Ishikawa (cell line): Measurements from ENCODE around the gene CNTNAP2.

Experiments
- CEBPB ChIP-seq: IDR thresholded peaks from 2 replicates; pipeline ENCODE4 v1.6.1; 2012
- CREB1 ChIP-seq: IDR thresholded peaks from 2 replicates; pipeline ENCODE4 v1.6.1; 2012; ENCODE audit warnings: low read depth
- EGR1 ChIP-seq: IDR thresholded peaks from 2 replicates; pipeline ENCODE4 v1.6.1; 2012
- EP300 ChIP-seq: IDR thresholded peaks from 2 replicates; pipeline ENCODE4 v1.6.1; 2012; ENCODE audit warnings: borderline replicate concordance
- FOXM1 ChIP-seq: IDR thresholded peaks from 2 replicates; pipeline ENCODE4 v1.6.1; 2012; ENCODE audit warnings: low read depth, borderline replicate concordance
- NFIC ChIP-seq: IDR thresholded peaks from 2 replicates; pipeline ENCODE4 v1.6.1; 2012
- RAD21 ChIP-seq: IDR thresholded peaks from 2 replicates; pipeline ENCODE4 v1.6.1; 2012; ENCODE audit warnings: low read depth
- TAF1 ChIP-seq: IDR thresholded peaks from 2 replicates; pipeline ENCODE4 v1.6.1; 2012; ENCODE audit warnings: low read depth, mild to moderate bottlenecking
- TCF12 ChIP-seq: IDR thresholded peaks from 2 replicates; pipeline ENCODE4 v1.6.1; 2012; ENCODE audit warnings: low read depth
- TEAD4 ChIP-seq: IDR thresholded peaks from 2 replicates; pipeline ENCODE4 v1.6.1; 2012
- YY1 ChIP-seq: IDR thresholded peaks from 2 replicates; pipeline ENCODE4 v1.6.1; 2012; ENCODE audit warnings: low read depth
- ZBTB7A ChIP-seq: IDR thresholded peaks from 2 replicates; pipeline ENCODE4 v1.6.1; 2012; ENCODE audit warnings: low read depth
- TF ChIP-seq, protein P1 (sequence below): IDR thresholded peaks from 2 replicates; pipeline ENCODE4 v1.6.1; 2012; ENCODE audit warnings: low read depth, mild to moderate bottlenecking
- TF ChIP-seq, protein P2 (sequence below): IDR thresholded peaks from 2 replicates; pipeline ENCODE4 v1.6.1; 2012
- TF ChIP-seq, protein P3 (sequence below): IDR thresholded peaks from 2 replicates; pipeline ENCODE4 v1.6.1; 2012

The CNTNAP2 gene

DNA sequence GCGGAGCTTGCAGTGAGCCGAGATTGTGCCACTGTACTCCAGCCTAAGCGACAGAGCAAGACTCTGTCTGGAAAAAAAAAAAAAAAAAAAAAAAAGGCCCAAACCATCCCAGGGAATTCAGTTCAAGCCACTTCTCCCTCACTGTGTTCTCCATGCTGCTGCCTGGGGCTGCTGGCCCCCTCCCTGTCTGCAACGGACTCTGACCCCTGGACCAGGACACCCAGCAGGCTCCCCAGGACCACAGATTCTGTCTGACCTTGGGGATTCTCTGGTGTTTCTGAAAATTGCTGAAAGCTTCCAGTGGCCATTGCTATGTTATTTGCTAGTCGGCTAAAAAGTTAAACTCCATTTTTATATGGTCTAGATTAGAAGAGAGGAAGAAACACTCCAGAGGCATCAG, 2212.3 kb downstream of the CNTNAP2 start:
- TF ChIP-seq TEAD4, result no peak

DNA sequence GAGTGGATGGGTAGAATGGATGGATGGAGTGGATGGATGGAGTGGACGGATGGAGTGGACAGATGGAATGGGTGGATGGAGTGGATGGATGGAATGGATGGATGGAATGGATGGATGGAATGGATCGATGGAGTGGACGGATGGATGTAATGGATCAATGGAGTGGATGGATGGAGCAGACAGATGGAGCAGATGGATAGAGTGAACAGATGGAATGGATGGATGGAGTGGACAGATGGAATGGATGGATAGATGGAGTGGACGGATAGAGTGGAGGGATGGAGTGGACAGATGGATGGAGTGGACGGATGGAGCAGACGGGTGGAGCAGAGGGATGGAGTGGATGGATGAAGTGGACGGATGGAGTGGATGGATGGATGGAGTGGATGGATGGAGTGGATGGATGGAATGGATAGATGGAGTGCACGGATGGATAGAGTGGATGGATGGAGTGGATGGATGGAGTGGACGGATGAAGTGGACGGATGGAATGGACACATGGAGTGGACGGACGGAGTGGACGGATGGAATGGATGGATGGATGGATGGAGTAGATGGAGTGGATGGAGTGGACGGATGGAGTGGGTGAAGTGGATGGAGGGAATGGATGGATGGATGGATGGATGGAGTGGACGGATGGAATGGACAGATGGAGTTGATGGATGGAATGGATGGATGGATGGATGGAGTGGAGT, 2213.7 kb downstream of the CNTNAP2 start:
- no peak for TF ChIP-seq RAD21
- no peak for TF ChIP-seq ZBTB7A
- TF ChIP-seq CREB1, result no peak
- no peak for TF ChIP-seq EP300
- no peak for TF ChIP-seq YY1
- TF ChIP-seq NFIC, result no peak
- TF ChIP-seq TCF12, result no peak
- TF ChIP-seq, protein P1, sequence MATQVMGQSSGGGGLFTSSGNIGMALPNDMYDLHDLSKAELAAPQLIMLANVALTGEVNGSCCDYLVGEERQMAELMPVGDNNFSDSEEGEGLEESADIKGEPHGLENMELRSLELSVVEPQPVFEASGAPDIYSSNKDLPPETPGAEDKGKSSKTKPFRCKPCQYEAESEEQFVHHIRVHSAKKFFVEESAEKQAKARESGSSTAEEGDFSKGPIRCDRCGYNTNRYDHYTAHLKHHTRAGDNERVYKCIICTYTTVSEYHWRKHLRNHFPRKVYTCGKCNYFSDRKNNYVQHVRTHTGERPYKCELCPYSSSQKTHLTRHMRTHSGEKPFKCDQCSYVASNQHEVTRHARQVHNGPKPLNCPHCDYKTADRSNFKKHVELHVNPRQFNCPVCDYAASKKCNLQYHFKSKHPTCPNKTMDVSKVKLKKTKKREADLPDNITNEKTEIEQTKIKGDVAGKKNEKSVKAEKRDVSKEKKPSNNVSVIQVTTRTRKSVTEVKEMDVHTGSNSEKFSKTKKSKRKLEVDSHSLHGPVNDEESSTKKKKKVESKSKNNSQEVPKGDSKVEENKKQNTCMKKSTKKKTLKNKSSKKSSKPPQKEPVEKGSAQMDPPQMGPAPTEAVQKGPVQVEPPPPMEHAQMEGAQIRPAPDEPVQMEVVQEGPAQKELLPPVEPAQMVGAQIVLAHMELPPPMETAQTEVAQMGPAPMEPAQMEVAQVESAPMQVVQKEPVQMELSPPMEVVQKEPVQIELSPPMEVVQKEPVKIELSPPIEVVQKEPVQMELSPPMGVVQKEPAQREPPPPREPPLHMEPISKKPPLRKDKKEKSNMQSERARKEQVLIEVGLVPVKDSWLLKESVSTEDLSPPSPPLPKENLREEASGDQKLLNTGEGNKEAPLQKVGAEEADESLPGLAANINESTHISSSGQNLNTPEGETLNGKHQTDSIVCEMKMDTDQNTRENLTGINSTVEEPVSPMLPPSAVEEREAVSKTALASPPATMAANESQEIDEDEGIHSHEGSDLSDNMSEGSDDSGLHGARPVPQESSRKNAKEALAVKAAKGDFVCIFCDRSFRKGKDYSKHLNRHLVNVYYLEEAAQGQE, result no peak
- TF ChIP-seq FOXM1, result no peak
- no peak for TF ChIP-seq CEBPB
- TF ChIP-seq TEAD4, result no peak

DNA sequence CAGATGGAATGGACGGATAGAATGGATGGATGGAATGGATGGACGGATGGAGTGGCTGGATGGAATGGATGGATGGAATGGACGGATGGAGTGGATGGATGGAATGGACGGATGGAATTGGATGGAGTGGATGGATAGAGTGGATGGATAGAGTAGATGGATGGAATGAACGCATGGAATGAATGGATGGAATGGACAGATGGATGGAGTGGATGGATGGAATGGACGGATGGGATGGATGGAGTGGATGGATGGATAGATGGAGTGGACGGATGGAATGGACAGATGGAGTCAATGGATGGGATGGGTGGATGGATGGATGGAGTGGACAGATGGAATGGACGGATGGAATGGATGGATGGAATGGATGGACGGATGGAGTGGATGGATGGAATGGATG, 2214.2 kb downstream of the CNTNAP2 start:
- TF ChIP-seq, protein P1, result no peak
- TF ChIP-seq RAD21 (no peak), CEBPB (no peak), NFIC (no peak), CREB1 (no peak), TAF1 (no peak), EP300 (no peak)

DNA sequence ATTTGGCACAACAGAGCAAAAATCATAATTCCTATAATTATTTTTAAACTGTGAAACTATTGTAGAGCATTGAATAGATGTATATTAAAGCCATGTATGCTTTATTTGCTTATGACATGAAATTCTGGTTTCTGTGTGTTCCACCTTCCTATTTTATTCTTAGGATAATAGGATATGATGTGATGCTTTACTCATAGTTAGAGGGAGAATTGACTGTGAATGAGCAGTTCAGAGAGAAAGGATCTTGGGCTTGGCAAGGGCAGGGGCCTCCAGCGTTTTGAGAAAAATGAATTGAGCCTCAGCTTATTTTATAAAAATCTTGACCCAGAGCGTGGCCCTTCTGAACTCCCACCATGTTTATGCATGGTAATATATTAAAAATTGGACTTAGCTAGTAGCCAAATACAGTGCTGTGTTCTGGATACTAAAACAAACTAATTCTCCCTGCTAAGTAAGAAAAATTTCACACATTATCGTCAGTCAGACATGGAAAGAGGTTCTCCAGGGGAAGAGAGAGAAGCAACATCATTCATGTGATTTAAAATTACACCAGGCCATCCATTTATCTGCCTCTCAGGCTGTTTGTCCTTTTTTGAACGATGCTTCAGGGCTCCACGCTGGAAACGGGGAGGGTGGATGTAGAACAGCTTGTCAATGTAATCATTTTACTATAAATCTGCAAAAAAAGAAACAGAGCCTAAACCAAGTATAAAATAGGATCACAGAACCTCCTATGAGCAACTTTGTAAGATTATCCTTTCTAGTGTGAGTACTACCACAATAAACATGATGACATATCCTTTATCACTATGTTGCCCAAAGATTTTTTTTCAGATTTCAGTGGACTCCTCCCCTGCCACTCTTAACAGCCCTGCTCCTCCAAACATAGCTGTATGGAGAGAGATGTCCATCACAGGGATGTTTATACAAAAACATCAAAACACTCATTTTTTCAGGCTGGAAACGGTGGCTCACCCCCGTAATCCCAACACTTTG, 2215.9 kb downstream of the CNTNAP2 start:
- no peak for TF ChIP-seq TAF1
- TF ChIP-seq YY1, result no peak
- TF ChIP-seq, protein P2, sequence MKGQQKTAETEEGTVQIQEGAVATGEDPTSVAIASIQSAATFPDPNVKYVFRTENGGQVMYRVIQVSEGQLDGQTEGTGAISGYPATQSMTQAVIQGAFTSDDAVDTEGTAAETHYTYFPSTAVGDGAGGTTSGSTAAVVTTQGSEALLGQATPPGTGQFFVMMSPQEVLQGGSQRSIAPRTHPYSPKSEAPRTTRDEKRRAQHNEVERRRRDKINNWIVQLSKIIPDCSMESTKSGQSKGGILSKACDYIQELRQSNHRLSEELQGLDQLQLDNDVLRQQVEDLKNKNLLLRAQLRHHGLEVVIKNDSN, result no peak
- TF ChIP-seq EP300, result no peak
- no peak for TF ChIP-seq TCF12
- no peak for TF ChIP-seq ZBTB7A
- no peak for TF ChIP-seq CREB1
- TF ChIP-seq NFIC, result no peak
- no peak for TF ChIP-seq EGR1
- TF ChIP-seq TEAD4, result no peak
- no peak for TF ChIP-seq RAD21

DNA sequence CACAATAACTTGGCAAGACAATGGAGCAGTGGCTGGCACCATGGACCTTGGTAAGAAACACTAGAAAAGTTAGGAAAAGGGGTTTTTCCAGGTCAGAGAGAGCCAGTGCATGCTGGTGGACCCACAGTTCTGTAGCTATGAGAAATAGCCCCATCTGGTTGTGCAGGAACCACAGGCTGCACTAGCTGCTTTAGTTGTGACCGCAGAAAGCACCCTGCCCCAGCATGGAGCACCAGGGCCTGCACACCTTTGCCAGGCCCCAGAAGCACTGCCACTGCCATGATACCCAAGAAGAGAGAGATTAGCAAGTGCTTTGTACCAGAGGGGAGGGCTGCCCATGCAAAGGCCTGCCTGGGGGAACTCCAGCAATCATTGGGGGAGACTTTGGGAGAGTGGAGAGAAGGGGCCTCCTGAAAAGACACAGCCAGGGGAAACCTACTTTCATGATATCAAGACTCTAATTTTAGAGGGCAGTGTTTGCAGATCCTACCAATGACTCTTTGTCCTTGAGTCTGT, 2217.9 kb downstream of the CNTNAP2 start:
- TF ChIP-seq CREB1 (no peak), TAF1 (no peak), CEBPB (no peak), EP300 (no peak), NFIC (no peak), YY1 (no peak), TEAD4 (no peak), ZBTB7A (no peak), TCF12 (no peak), EGR1 (no peak), RAD21 (no peak), FOXM1 (no peak)
- TF ChIP-seq, protein P3, sequence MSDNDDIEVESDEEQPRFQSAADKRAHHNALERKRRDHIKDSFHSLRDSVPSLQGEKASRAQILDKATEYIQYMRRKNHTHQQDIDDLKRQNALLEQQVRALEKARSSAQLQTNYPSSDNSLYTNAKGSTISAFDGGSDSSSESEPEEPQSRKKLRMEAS, result no peak
- TF ChIP-seq, protein P2, result no peak
- TF ChIP-seq, protein P1, result no peak
